Activated naive CD4-positive, alpha-beta T cell treated with anti-CD3 and anti-CD28 coated beads, Interleukin-2, amount 50 U/mL, for 72 hours (primary cell): ENCODE data around the gene GABARAPL1. TPM values are rescaled to one million over a fixed set of nuclear protein-coding genes. Genes with fewer than 3 reads are reported as not detected.

ENCODE experiments used
- ATAC-seq, 2 donors: fragments of 150-1000 bp; cut with Tn5 transposase; 2 replicates each; pipeline ENCODE4 v1.10.0; 2021; ENCODE audit warnings: mild to moderate bottlenecking in 2 of 2, moderate library complexity in 2 of 2
- DNase-seq, 2 donors: peaks; one replicate each; pipeline ENCODE4 v3.0.0; 2021 to 2022; ENCODE audit warnings: low spot score in 2 of 2
- H3K27ac Mint-ChIP-seq, 2 donors: one replicate each; pipeline ENCODE4 v1.8.0; 2022; ENCODE audit warnings: mild to moderate bottlenecking in 2 of 2, mixed read lengths in 2 of 2
- H3K36me3 Mint-ChIP-seq, 2 donors: one replicate each; pipeline ENCODE4 v1.8.0; 2022; ENCODE audit warnings: mixed read lengths in 2 of 2
- H3K9me3 Mint-ChIP-seq, 2 donors: one replicate each; pipeline ENCODE4 v1.8.0; 2022; ENCODE audit warnings: mixed read lengths in 2 of 2
- total RNA-seq, 2 donors: library from RNA; stranded (reverse); gene quantifications; one replicate each; pipeline ENCODE4 v1.2.3, GENCODE V29; 2022

GABARAPL1 gene
- total RNA-seq, 2 donors from 2014 or later, result 3.6 to 11.0 TPM

- H3K9me3 Mint-ChIP-seq, result no peaks in the 10 kb centered on the region
- ATAC-seq (no peak), DNase-seq (no peak)
- no peaks in the 10 kb centered on the region for H3K36me3 Mint-ChIP-seq
- H3K27ac Mint-ChIP-seq, result no peak overlapping the region
Observed at GRCh38 chr12:10247436-10248058, 34.9 kb downstream of the GABARAPL1 start.

- H3K27ac Mint-ChIP-seq, result no peak overlapping the region
Observed at GRCh38 chr12:10249690-10250455, 37.2 kb downstream of the GABARAPL1 start.

GRCh38 chr12:10251669-10252068, 39.0 kb downstream of the GABARAPL1 start:
- DNase-seq (no peak), ATAC-seq (no peak)
- Mint-ChIP-seq H3K36me3 (peaks cover 5 to 7% of the 10 kb centered on the region in 2 donors), H3K27ac (no peak overlapping the region), H3K9me3 (peaks cover 0 to 6% of the 10 kb centered on the region in 2 donors)

More at GRCh38 chr12:10249690-10250455, 37.2 kb downstream of the GABARAPL1 start:
- ATAC-seq (peak in 1 of 2 donors; percentile 91), DNase-seq (no peak)
- Mint-ChIP-seq H3K36me3 (peaks cover 0 to 5% of the 10 kb centered on the region in 2 donors), H3K9me3 (no peaks in the 10 kb centered on the region)

- ATAC-seq, result no peak
- Mint-ChIP-seq H3K36me3 (peaks cover 5 to 7% of the 10 kb centered on the region in 2 donors), H3K27ac (no peak overlapping the region), H3K9me3 (peaks cover 0 to 6% of the 10 kb centered on the region in 2 donors)
- no peak for DNase-seq
Observed at GRCh38 chr12:10252201-10252600, 39.5 kb downstream of the GABARAPL1 start.

- ATAC-seq (no peak), DNase-seq (no peak)
- Mint-ChIP-seq H3K36me3 (peaks cover 5 to 7% of the 10 kb centered on the region in 2 donors), H3K27ac (no peak overlapping the region), H3K9me3 (peaks cover 5 to 6% of the 10 kb centered on the region in 2 donors)
Observed at GRCh38 chr12:10256064-10256463, 43.4 kb downstream of the GABARAPL1 start.

GRCh38 chr12:10260927-10261326, 48.2 kb downstream of the GABARAPL1 start:
- DNase-seq, result no peak
- no peak for ATAC-seq
- Mint-ChIP-seq H3K27ac (no peak overlapping the region), H3K9me3 (peaks cover 3 to 5% of the 10 kb centered on the region in 2 donors), H3K36me3 (peaks cover 0 to 1% of the 10 kb centered on the region in 2 donors)

GRCh38 chr12:10268037-10268436, 55.4 kb downstream of the GABARAPL1 start:
- H3K9me3 Mint-ChIP-seq, result no peaks in the 10 kb centered on the region
- ATAC-seq, result no peak

GRCh38 chr12:10272467-10272866, 59.8 kb downstream of the GABARAPL1 start:
- DNase-seq, result no peak
- no peak for ATAC-seq
- Mint-ChIP-seq H3K36me3 (no peaks in the 10 kb centered on the region), H3K27ac (no peak overlapping the region), H3K9me3 (no peaks in the 10 kb centered on the region)

More at GRCh38 chr12:10268037-10268436, 55.4 kb downstream of the GABARAPL1 start:
- no peak overlapping the region for H3K27ac Mint-ChIP-seq
- DNase-seq, result no peak
- no peaks in the 10 kb centered on the region for H3K36me3 Mint-ChIP-seq

Other genes with a start within 250 kb of the GABARAPL1 start
- under 1 TPM in 1 of 2 donors, not detected in 1; 0.93 TPM for gene CLEC12A, start 241.5 kb upstream of the GABARAPL1 start, total RNA-seq
- not detected for gene CLEC1B, start 213.8 kb upstream of the GABARAPL1 start, total RNA-seq
- gene CLEC12B, start 202.2 kb upstream of the GABARAPL1 start, total RNA-seq, result not detected
- gene CLEC9A, start 182.2 kb upstream of the GABARAPL1 start, total RNA-seq, result not detected
- not detected for gene CLEC1A, start 113.9 kb upstream of the GABARAPL1 start, total RNA-seq
- under 1 TPM in 1 of 2 donors, not detected in 1; 0.09 TPM for gene CLEC7A, start 82.7 kb upstream of the GABARAPL1 start, total RNA-seq
- not detected for gene OLR1, start 40.7 kb upstream of the GABARAPL1 start, total RNA-seq
- not detected for gene TMEM52B, start 33.8 kb upstream of the GABARAPL1 start, total RNA-seq
- gene KLRD1, start 95.0 kb downstream of the GABARAPL1 start, total RNA-seq, result under 1 TPM; 0.27 to 0.89 TPM
- gene KLRK1, start 177.2 kb downstream of the GABARAPL1 start, total RNA-seq, result 1 to 10 TPM in 1 of 2 donors, under 1 TPM in 1; 0.39 to 2.8 TPM
- under 1 TPM in 1 of 2 donors, not detected in 1; 0.75 TPM for gene KLRC4, start 196.9 kb downstream of the GABARAPL1 start, total RNA-seq
- gene KLRC3, start 207.7 kb downstream of the GABARAPL1 start, total RNA-seq, result not detected
- under 1 TPM in 1 of 2 donors, not detected in 1; 0.27 TPM for gene KLRC2, start 223.1 kb downstream of the GABARAPL1 start, total RNA-seq
- under 1 TPM; 0.33 to 0.66 TPM for gene KLRC1, start 240.5 kb downstream of the GABARAPL1 start, total RNA-seq